Brain microvascular endothelial cell (primary cell): ENCODE data around the gene CHRM2.

Source experiments
- DNase-seq: peaks from one replicate; pipeline ENCODE4 v3.0.0-alpha.2; 2020
- H3K27ac ChIP-seq: fragments of 250-450 bp; sonication (Bioruptor Pico); 2 replicates; pipeline ENCODE4 v1.5.1; 2020; ENCODE audit warnings: mild to moderate bottlenecking, moderate library complexity
- H3K27me3 ChIP-seq: fragments of 250-450 bp; sonication (Bioruptor Pico); replicated peaks from 2 replicates; pipeline ENCODE4 v1.5.1; 2020; ENCODE audit warnings: mild to moderate bottlenecking
- H3K36me3 ChIP-seq: fragments of 250-450 bp; sonication (Bioruptor Pico); replicated peaks from 2 replicates; pipeline ENCODE4 v1.5.1; 2020; ENCODE audit warnings: mild to moderate bottlenecking
- H3K4me3 ChIP-seq: 2 replicates; pipeline ENCODE4 v1.5.1; 2011; ENCODE audit warnings: low read depth, mild to moderate bottlenecking, control low read depth, low read length, moderate library complexity
- CTCF ChIP-seq: IDR thresholded peaks from 2 replicates; pipeline ENCODE4 v1.5.1; 2011; ENCODE audit warnings: low read depth, mild to moderate bottlenecking, moderate library complexity, low read length, control low read depth, inconsistent platforms; ENCODE audit errors: missing control alignments
- in situ Hi-C: cut with HindIII; loops from 2 replicates; pipeline ENCODE4 v1.10.0; 2017; ENCODE audit warnings: low sequenced_read_pairs, low pct_ligation_motif_present

Gene CHRM2

GRCh38 chr7:136937436-136937835, 69.0 kb downstream of the CHRM2 start:
- H3K36me3 ChIP-seq = no peaks in the 10 kb centered on the region
- no peak overlapping the region for H3K4me3 ChIP-seq
- no peak for DNase-seq
- no peaks in the 10 kb centered on the region for H3K27me3 ChIP-seq
- no peak overlapping the region for H3K27ac ChIP-seq
- no peak for TF ChIP-seq CTCF
- in situ Hi-C loops = no loop called here

GRCh38 chr7:136938476-136938875, 70.0 kb downstream of the CHRM2 start:
- Histone ChIP-seq H3K27ac (no peak overlapping the region), H3K36me3 (no peaks in the 10 kb centered on the region), H3K4me3 (no peak overlapping the region), H3K27me3 (no peaks in the 10 kb centered on the region)
- DNase-seq = no peak
- no peak for TF ChIP-seq CTCF
- in situ Hi-C loops = no loop called here

DNA sequence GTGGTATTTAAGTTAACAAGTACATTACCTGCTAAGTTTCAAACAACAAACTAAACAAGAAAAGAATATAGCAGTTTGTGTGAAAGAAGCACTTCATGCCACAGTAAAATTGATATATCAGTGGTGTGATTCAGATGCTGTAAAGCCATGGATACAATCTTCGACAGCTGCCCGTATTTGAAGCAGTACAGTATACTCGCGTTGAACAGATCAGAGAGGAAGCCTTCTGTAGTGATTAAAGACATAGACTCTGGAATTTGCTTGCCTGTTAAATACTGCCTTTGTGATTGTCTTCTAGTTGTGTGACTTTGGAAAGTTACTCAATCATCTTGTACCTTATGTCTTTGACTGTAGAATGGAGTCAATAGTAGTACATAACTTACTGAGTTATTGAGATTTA, 71.7 kb downstream of the CHRM2 start:
- no peak for TF ChIP-seq CTCF
- in situ Hi-C loops = no loop called here
- Histone ChIP-seq H3K27ac (no peak overlapping the region), H3K4me3 (no peak overlapping the region), H3K27me3 (no peaks in the 10 kb centered on the region), H3K36me3 (no peaks in the 10 kb centered on the region)
- DNase-seq = no peak

- no peak for DNase-seq
- in situ Hi-C loops = no loop called here
- no peak for TF ChIP-seq CTCF
- H3K4me3 ChIP-seq = no peak overlapping the region
- H3K27me3 ChIP-seq = no peaks in the 10 kb centered on the region
- no peak overlapping the region for H3K27ac ChIP-seq
- H3K36me3 ChIP-seq = no peaks in the 10 kb centered on the region
Measured at GRCh38 chr7:136940917-136941316, 72.5 kb downstream of the CHRM2 start.

- Histone ChIP-seq H3K27me3 (no peaks in the 10 kb centered on the region), H3K4me3 (no peak overlapping the region), H3K36me3 (no peaks in the 10 kb centered on the region), H3K27ac (no peak overlapping the region)
- no peak for TF ChIP-seq CTCF
- in situ Hi-C loops = no loop called here
- no peak for DNase-seq
Measured at GRCh38 chr7:136941816-136942215, 73.4 kb downstream of the CHRM2 start.

- H3K4me3 ChIP-seq = no peak overlapping the region
- TF ChIP-seq CTCF = no peak
- in situ Hi-C loops = no loop called here
- H3K27ac ChIP-seq = no peak overlapping the region
- no peaks in the 10 kb centered on the region for H3K36me3 ChIP-seq
- H3K27me3 ChIP-seq = no peaks in the 10 kb centered on the region
- DNase-seq = no peak
Measured at GRCh38 chr7:136942401-136942800, 73.9 kb downstream of the CHRM2 start.
